GM12878 (cell line): ENCODE data around the gene MLPH. TPM values are rescaled to one million over a fixed set of nuclear protein-coding genes. Genes with fewer than 3 reads are reported as not detected.

Experiments used
- ATAC-seq: fragments of 200-7000 bp; cut with Tn5 transposase; 3 replicates; pipeline ENCODE4 v1.9.1; 2020; ENCODE audit warnings: mild to moderate bottlenecking, moderate library complexity
- BruUV-seq: library from RNA; stranded (reverse); fragments of 400-500 nt; replicated peaks from 2 replicates; lab custom pipeline; 2021; lab: Mats Ljungman, UMichigan
- CTCF ChIA-PET: fragments of 300-600 bp; sonication (Branson Sonifier 250); formaldehyde crosslinking; extraction: SDS; loops from one replicate; lab custom pipeline; 2021; ENCODE audit warnings: inconsistent platforms; lab: Yijun Ruan, JAX
- POLR2A ChIA-PET: fragments of 350-600 bp; formaldehyde crosslinking; extraction: SDS; loops from one replicate; lab custom pipeline; 2021; ENCODE audit warnings: inconsistent platforms; lab: Charles Lee
- RAD21 ChIA-PET: fragments of 300-600 bp; sonication (Branson Sonifier 250); formaldehyde crosslinking; loops from one replicate; lab custom pipeline; 2023; ENCODE audit warnings: antibody characterized with exemption; ENCODE audit not compliant: unreplicated experiment; lab: Charles Lee
- SMC1A ChIA-PET: fragments of 300-600 bp; sonication (Branson Sonifier 250); formaldehyde crosslinking; loops from one replicate; lab custom pipeline; 2023; ENCODE audit not compliant: unreplicated experiment, uncharacterized antibody; lab: Charles Lee
- DNase-seq: peaks from one replicate; pipeline ENCODE4 v3.0.0-alpha.2; 2011; ENCODE audit warnings: low read depth, low spot score
- FAIRE-seq: peaks from 3 replicates; lab custom pipeline; 2011; peaks lifted over from hg19 to GRCh38; lab: Jason Lieb, UNC
- H2AFZ ChIP-seq: 2 replicates; pipeline ENCODE4 v1.6.0; 2011; ENCODE audit warnings: low read depth, low read length, control low read depth; ENCODE audit not compliant: control insufficient read depth
- H3K27ac ChIP-seq: 2 replicates; pipeline ENCODE4 v1.5.1; 2011; ENCODE audit warnings: control low read depth; ENCODE audit not compliant: control insufficient read depth, insufficient read depth
- H3K27me3 ChIP-seq, 2 experiments: replicated peaks in 1 of 2; 2 replicates each; pipeline versions ENCODE4 v1.6.0 to v1.6.1; 2011; ENCODE audit warnings: low read length in 1 of 2; ENCODE audit not compliant: control insufficient read depth in 2 of 2, insufficient read depth in 2 of 2
- H3K36me3 ChIP-seq, 2 experiments: 2 replicates each; pipeline ENCODE4 v1.5.1; 2011; ENCODE audit warnings: low read length in 1 of 2; ENCODE audit not compliant: control insufficient read depth in 2 of 2, insufficient read depth in 2 of 2
- H3K4me1 ChIP-seq: 2 replicates; pipeline ENCODE4 v1.6.1; 2011; ENCODE audit warnings: mild to moderate bottlenecking, low read length, moderate library complexity, mixed read lengths; ENCODE audit not compliant: control insufficient read depth, insufficient read depth
- H3K4me2 ChIP-seq: 2 replicates; pipeline ENCODE4 v1.6.0; 2011; ENCODE audit warnings: control low read depth; ENCODE audit not compliant: control insufficient read depth, insufficient read depth
- H3K4me3 ChIP-seq: fragments of 200-600 bp; sonication (generic); 2 replicates; pipeline ENCODE4 v1.5.1; 2016
- H3K79me2 ChIP-seq: 2 replicates; pipeline ENCODE4 v1.6.0; 2011; ENCODE audit warnings: low read length; ENCODE audit not compliant: control insufficient read depth, insufficient read depth
- H3K9ac ChIP-seq: 2 replicates; pipeline ENCODE4 v1.8.0; 2011; ENCODE audit warnings: low read length, control low read depth, mixed read lengths; ENCODE audit not compliant: control insufficient read depth, insufficient read depth
- H3K9me3 ChIP-seq: replicated peaks from 3 replicates; pipeline ENCODE4 v1.5.1; 2011; ENCODE audit warnings: mild to moderate bottlenecking, low read length; ENCODE audit not compliant: control insufficient read depth, insufficient read depth
- H4K20me1 ChIP-seq: 2 replicates; pipeline ENCODE4 v1.6.0; 2011; ENCODE audit not compliant: control insufficient read depth, insufficient read depth
- CBX3 ChIP-seq: fragments of 200-600 bp; sonication (generic); IDR thresholded peaks from 2 replicates; pipeline ENCODE4 v1.6.1; 2016; ENCODE audit warnings: low read depth, borderline replicate concordance
- IRF4 ChIP-seq: IDR thresholded peaks from 2 replicates; pipeline ENCODE4 v1.6.1; 2011; ENCODE audit warnings: low read depth, low read length
- KAT2A ChIP-seq: conservative IDR thresholded peaks from 2 replicates; pipeline ENCODE4 v1.6.1; 2011; ENCODE audit warnings: low read depth, low read length; ENCODE audit not compliant: control insufficient read depth
- MEF2A ChIP-seq: IDR thresholded peaks from 2 replicates; pipeline ENCODE4 v1.6.1; 2011; ENCODE audit warnings: low read depth, mild to moderate bottlenecking, low read length, moderate library complexity; ENCODE audit not compliant: insufficient read depth
- MYB ChIP-seq: fragments of 150-350 bp; IDR thresholded peaks from 2 replicates; pipeline ENCODE4 v1.6.1; 2014; ENCODE audit warnings: mild to moderate bottlenecking, low read depth, low read length, borderline replicate concordance
- NFYB ChIP-seq: IDR thresholded peaks from 2 replicates; pipeline ENCODE4 v1.6.1; 2011; ENCODE audit warnings: low read depth, mild to moderate bottlenecking, low read length, improper control_type of control experiment, moderate library complexity; ENCODE audit not compliant: insufficient read depth
- NR2F1 ChIP-seq: fragments of 450-650 bp; conservative IDR thresholded peaks from 2 replicates; pipeline ENCODE4 v1.6.1; 2017; ENCODE audit warnings: mild to moderate bottlenecking
- PAX5 ChIP-seq: IDR thresholded peaks from 2 replicates; pipeline ENCODE4 v1.6.1; 2011; ENCODE audit warnings: low read depth, low read length, borderline replicate concordance
- SREBF2 ChIP-seq: IDR thresholded peaks from 2 replicates; pipeline ENCODE4 v1.6.1; 2012; ENCODE audit warnings: mild to moderate bottlenecking, low read length
- STAT1 ChIP-seq: fragments of 450-650 bp; conservative IDR thresholded peaks from 2 replicates; pipeline ENCODE4 v1.6.1; 2014; ENCODE audit warnings: antibody characterized with exemption, mild to moderate bottlenecking
- YY1 ChIP-seq: IDR thresholded peaks from 2 replicates; pipeline ENCODE4 v1.6.1; 2011; ENCODE audit warnings: low read depth, mild to moderate bottlenecking, low read length
- ZNF384 ChIP-seq: IDR thresholded peaks from 2 replicates; pipeline ENCODE4 v1.6.1; 2012; ENCODE audit warnings: low read depth, mild to moderate bottlenecking, low read length, improper control_type of control experiment, borderline replicate concordance
- ZNF622 ChIP-seq: fragments of 450-650 bp; IDR thresholded peaks from 2 replicates; pipeline ENCODE4 v1.6.1; 2017; ENCODE audit warnings: mild to moderate bottlenecking, inconsistent platforms
- WGBS: methylation state at CpG from one replicate; pipeline ENCODE4 v1.1.6; 2016; ENCODE audit warnings: low lambda C conversion rate; ENCODE audit not compliant: insufficient replicate concordance, insufficient coverage; ENCODE audit errors: missing lambda C conversion rate; 5-methylcytosine and 5-hydroxymethylcytosine counted together
- in situ Hi-C: fragments of 300-500 bp; cut with MboI; formaldehyde crosslinking; loops from 9 replicates; pipeline ENCODE4 v1.14.3; 2018; ENCODE audit warnings: mixed read lengths
- intact Hi-C: fragments of 100-400 bp; cut with micrococcal nuclease; formaldehyde crosslinking; loops from one replicate; pipeline ENCODE4 v1.14.2; 2022; ENCODE audit not compliant: unreplicated experiment
- polyA plus RNA-seq, 11 experiments: library from polyadenylated mRNA; depleted of rRNA in 4 of 11; unstranded in 6 of 11; stranded (reverse) in 5 of 11; fragments of >200 nt; fragmentation: Nextera tagmentation in 4 of 11; fragmentation: Illumina TruSeq in 1 of 11; extraction: Ambion mirVana in 4 of 11; extraction: Trizol in 1 of 11; gene quantifications; 1 replicate in 1 of 11; 2 replicates in 10 of 11; pipeline versions ENCODE4 v1.2.1 to v1.2.3, GENCODE V29; 2011 to 2016; ENCODE audit warnings: inconsistent platforms in 2 of 11, missing spikeins in 2 of 11, low read depth in 1 of 11
- total RNA-seq, 4 experiments: library from RNA; depleted of rRNA in 3 of 4; stranded (reverse); fragments of >200 nt in 3 of 4; fragmentation: Illumina TruSeq in 1 of 4; extraction: Trizol in 1 of 4; gene quantifications; 2 replicates each; pipeline versions ENCODE4 v1.2.1 to v1.2.3, GENCODE V29; 2013 to 2021
- TF ChIP-seq, protein P1 (sequence below): fragments of 450-650 bp; formaldehyde crosslinking; IDR thresholded peaks from 2 replicates; pipeline ENCODE4 v1.4.0; 2020; ENCODE audit warnings: mild to moderate bottlenecking, moderate library complexity

Gene MLPH
- total and polyA plus RNA-seq, 10 of the 15 experiments (the other 5 are each of a cell fraction or from before 2014, with no cell fraction given): 0.16 to 0.85 TPM; not detected in 8

DNA sequence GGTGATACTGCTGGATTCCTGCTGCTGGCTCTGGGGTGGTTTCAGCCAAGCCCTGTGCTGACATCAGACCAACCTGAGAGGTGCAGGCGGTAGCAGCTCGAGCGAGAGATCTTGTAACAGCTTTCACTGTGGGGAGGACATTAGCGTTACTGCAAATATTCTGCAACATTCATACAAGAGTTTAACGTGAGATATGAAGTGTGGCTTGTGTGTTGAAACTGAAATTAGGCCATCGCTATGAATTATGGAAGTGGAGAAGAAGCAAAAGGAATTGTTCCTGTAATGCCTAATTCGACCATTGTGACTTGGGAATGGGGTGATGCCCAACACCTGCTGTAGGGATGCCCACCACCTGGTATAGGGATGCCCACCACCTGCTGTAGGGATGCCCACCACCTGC is 6.5 kb upstream of the MLPH start:
- Histone ChIP-seq H3K27me3 (peaks cover 8 to 12% of the 10 kb centered on the region in 2 experiments; a peak in 3 of 4 replicates), H3K9me3 (no peaks in the 10 kb centered on the region), H3K4me1 (no peaks in the 10 kb centered on the region), H4K20me1 (no peaks in the 10 kb centered on the region), H3K27ac (no peak overlapping the region), H3K4me3 (no peak overlapping the region), H3K36me3 (no peaks in the 10 kb centered on the region), H2AFZ (no peak overlapping the region), H3K79me2 (no peaks in the 10 kb centered on the region), H3K4me2 (no peak overlapping the region), H3K9ac (no peak overlapping the region)
- TF ChIP-seq PAX5 (no peak), NFYB (no peak), CBX3 (no peak), ZNF384 (no peak), MYB (no peak), KAT2A (no peak), YY1 (no peak)
- ChIA-PET CTCF (no interaction called here), SMC1A (no interaction called here), RAD21 (no interaction called here), POLR2A (no interaction called here)
- FAIRE-seq: no peak
- no TSS peak for BruUV-seq
- no peak for ATAC-seq
- DNase-seq: no peak
- intact Hi-C loops (no loop called here), in situ Hi-C loops (no loop called here)
- 33% methylated on average over 7 of the region's 7 CpGs for WGBS

DNA sequence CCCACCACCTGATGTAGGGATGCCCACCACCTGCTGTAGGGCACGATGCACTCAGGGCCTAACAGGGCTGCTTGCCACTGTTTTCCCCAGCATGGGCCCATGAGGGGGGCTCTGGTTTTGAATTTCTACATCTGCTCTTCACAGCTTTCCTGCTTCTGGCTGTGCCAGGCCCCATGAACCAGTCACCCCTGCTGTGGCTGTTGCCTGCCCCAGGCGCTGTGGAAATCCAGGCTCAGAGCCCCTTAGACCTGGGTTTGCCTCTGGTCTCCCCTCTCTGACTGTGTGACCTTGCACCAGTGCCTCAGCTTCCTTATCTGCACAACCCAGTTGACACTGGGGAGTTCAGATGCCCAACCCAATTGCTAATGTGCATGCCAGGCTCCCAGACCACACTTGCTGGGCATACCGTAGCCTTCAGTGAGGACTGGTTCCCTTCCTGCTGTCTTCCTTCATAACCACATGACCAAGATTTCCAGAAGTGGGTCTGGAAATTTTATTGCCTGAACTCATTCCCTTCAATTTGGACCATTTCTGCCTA is 6.0 kb upstream of the MLPH start:
- Histone ChIP-seq H3K36me3 (no peaks in the 10 kb centered on the region), H4K20me1 (no peaks in the 10 kb centered on the region), H3K4me2 (no peak overlapping the region)
- BruUV-seq: no TSS peak
- 55% methylated on average over 3 of the region's 3 CpGs for WGBS
- ATAC-seq (no peak), DNase-seq (no peak)
- CTCF ChIA-PET: interaction anchor here (0.9 to 2.0 kb wide), 4 partner anchors 12 to 91 kb away, joined by 3 to 8 read pairs (median 4); no protein-coding TSS in a partner anchor
- intact Hi-C loops: no loop called here
- TF ChIP-seq MEF2A (no peak), NR2F1 (no peak), KAT2A (no peak), IRF4 (no peak), SREBF2 (no peak), ZNF622 (no peak), STAT1 (no peak)
- TF ChIP-seq, protein P1, sequence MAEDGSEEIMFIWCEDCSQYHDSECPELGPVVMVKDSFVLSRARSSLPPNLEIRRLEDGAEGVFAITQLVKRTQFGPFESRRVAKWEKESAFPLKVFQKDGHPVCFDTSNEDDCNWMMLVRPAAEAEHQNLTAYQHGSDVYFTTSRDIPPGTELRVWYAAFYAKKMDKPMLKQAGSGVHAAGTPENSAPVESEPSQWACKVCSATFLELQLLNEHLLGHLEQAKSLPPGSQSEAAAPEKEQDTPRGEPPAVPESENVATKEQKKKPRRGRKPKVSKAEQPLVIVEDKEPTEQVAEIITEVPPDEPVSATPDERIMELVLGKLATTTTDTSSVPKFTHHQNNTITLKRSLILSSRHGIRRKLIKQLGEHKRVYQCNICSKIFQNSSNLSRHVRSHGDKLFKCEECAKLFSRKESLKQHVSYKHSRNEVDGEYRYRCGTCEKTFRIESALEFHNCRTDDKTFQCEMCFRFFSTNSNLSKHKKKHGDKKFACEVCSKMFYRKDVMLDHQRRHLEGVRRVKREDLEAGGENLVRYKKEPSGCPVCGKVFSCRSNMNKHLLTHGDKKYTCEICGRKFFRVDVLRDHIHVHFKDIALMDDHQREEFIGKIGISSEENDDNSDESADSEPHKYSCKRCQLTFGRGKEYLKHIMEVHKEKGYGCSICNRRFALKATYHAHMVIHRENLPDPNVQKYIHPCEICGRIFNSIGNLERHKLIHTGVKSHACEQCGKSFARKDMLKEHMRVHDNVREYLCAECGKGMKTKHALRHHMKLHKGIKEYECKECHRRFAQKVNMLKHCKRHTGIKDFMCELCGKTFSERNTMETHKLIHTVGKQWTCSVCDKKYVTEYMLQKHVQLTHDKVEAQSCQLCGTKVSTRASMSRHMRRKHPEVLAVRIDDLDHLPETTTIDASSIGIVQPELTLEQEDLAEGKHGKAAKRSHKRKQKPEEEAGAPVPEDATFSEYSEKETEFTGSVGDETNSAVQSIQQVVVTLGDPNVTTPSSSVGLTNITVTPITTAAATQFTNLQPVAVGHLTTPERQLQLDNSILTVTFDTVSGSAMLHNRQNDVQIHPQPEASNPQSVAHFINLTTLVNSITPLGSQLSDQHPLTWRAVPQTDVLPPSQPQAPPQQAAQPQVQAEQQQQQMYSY (CRISPR knock-in tag): no peak
- TF ChIP-seq, all 136 proteins: peak for 0
- Histone ChIP-seq H3K27me3 (peaks cover 8 to 10% of the 10 kb centered on the region in 2 experiments; a peak in 3 of 4 replicates), H2AFZ (no peak overlapping the region), H3K79me2 (no peaks in the 10 kb centered on the region), H3K27ac (no peak overlapping the region), H3K9me3 (no peaks in the 10 kb centered on the region), H3K4me3 (no peak overlapping the region), H3K9ac (no peak overlapping the region), H3K4me1 (no peaks in the 10 kb centered on the region)
- ChIA-PET SMC1A (no interaction called here), RAD21 (interaction anchor here (1.8 kb wide), 1 partner anchor 91 kb away, joined by 4 read pairs; no protein-coding TSS in a partner anchor), POLR2A (no interaction called here)
- in situ Hi-C loops: no loop called here
- FAIRE-seq: no peak
